Upper lobe of left lung (tissue), 4 donors: ENCODE results near the gene STAG1.

Experiments used
- CTCF ChIP-seq, 6 experiments: fragments of 450-650 bp in 4 of 6; fragments of 200-600 bp in 2 of 6; sonication (generic) in 2 of 6; IDR thresholded peaks; one replicate each; pipeline ENCODE4 v1.5.1; 2016 to 2019; ENCODE audit warnings: antibody characterized with exemption in 6 of 6
- EP300 ChIP-seq, 4 donors: sonication (generic); formaldehyde crosslinking; IDR thresholded peaks; one replicate each; pipeline ENCODE4 v1.5.1; 2017; ENCODE audit warnings: antibody characterized with exemption in 4 of 4, control low read depth in 2 of 4
- POLR2A ChIP-seq, 4 donors: fragments of 450-650 bp; IDR thresholded peaks; one replicate each; pipeline ENCODE4 v1.5.1; 2016 to 2017; ENCODE audit warnings: antibody characterized with exemption in 4 of 4, mild to moderate bottlenecking in 2 of 4

GRCh38 chr3:136576279-136577009 lies 175.7 kb downstream of the STAG1 start:
- TF ChIP-seq CTCF (IDR thresholded peaks at IDR 0.05) (no peak), POLR2A (IDR thresholded peaks at IDR 0.05) (no peak), EP300 (IDR thresholded peaks at IDR 0.05) (no peak)
